BJ (cell line): ENCODE results near the gene A2ML1. TPM values are rescaled to one million over a fixed set of nuclear protein-coding genes. Genes with fewer than 3 reads are reported as not detected.
A peak's percentile ranks its signal among the peaks of the same experiment; 100 is the strongest.
"Not testable (repeated sequence)": the region's sequence is repeated elsewhere in the genome, so short reads cannot be mapped to it uniquely, and the experiment has no call there.

Experiments used
- CTCF ChIA-PET: fragments of 350-600 bp; formaldehyde crosslinking; extraction: SDS; loops from one replicate; lab custom pipeline; 2021; ENCODE audit warnings: antibody characterized with exemption, inconsistent platforms; lab: Yijun Ruan, JAX
- POLR2A ChIA-PET: fragments of 300-600 bp; sonication (Branson Sonifier 250); formaldehyde crosslinking; extraction: SDS; loops from one replicate; lab custom pipeline; 2021; ENCODE audit warnings: antibody characterized with exemption; lab: Charles Lee
- DNase-seq: peaks from one replicate; pipeline ENCODE4 v3.0.0-alpha.2; 2011; ENCODE audit warnings: low read depth
- H3K27me3 ChIP-seq: 2 replicates; pipeline ENCODE4 v1.6.0; 2011; ENCODE audit warnings: low read length; ENCODE audit not compliant: control insufficient read depth, insufficient read depth
- H3K36me3 ChIP-seq: 2 replicates; pipeline ENCODE4 v1.5.1; 2011; ENCODE audit warnings: low read length; ENCODE audit not compliant: control insufficient read depth, insufficient read depth
- H3K4me3 ChIP-seq: 2 replicates; pipeline ENCODE4 v1.5.1; 2011; ENCODE audit warnings: low read depth, mild to moderate bottlenecking, control low read depth, low read length
- polyA plus RNA-seq: library from polyadenylated mRNA; depleted of rRNA; stranded (reverse); fragments of >200 nt; gene quantifications from 2 replicates; pipeline ENCODE4 v1.2.3, GENCODE V29; 2011
- TF ChIP-seq, protein P1 (sequence below): IDR thresholded peaks from 2 replicates; pipeline ENCODE4 v1.5.1; 2011; ENCODE audit warnings: low read depth, mild to moderate bottlenecking, control low read depth, inconsistent platforms, low read length, moderate library complexity; ENCODE audit not compliant: insufficient read depth

A2ML1 gene
- polyA plus RNA-seq, 1 experiment = not detected

DNA sequence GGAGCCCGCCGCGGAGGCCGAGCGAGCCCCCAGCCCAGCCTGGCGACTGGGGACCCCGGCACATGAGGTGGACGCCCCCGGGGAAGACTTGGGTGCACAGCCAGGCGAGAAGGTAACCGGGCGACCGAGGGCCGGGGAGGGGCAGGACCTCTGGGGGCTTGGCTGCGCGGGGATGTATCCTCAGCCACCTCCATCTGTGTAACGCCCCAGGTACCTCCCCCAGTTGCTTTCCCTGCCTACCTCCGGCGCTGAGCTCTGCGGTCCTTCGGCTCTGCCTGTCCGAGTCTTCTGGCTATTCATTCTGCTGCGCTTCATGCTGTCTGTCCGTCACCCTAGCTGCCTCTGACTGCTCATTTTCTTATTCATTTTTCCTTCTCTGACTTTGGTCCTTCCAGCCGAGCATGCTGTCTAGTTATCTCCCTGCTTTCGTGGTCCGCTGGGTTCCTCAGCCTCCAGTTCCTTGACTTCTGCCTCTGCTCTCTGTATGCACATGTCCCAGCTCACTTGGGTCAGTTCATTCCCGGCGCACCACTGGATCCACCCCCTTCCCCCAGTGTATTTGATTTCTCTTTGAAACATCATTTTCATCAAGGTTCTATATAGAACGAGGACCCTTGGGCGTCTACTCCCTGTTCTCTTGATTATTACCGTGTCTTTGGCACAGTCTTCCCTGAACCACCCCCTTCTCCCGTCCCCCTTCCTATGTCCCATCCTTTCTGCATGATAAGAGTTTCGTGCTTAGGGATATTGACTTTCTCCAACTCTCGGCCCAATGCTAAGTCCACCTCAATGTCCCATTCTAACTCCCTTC lies 92.5 kb downstream of the A2ML1 start:
- no peak for DNase-seq
- TF ChIP-seq, protein P1, sequence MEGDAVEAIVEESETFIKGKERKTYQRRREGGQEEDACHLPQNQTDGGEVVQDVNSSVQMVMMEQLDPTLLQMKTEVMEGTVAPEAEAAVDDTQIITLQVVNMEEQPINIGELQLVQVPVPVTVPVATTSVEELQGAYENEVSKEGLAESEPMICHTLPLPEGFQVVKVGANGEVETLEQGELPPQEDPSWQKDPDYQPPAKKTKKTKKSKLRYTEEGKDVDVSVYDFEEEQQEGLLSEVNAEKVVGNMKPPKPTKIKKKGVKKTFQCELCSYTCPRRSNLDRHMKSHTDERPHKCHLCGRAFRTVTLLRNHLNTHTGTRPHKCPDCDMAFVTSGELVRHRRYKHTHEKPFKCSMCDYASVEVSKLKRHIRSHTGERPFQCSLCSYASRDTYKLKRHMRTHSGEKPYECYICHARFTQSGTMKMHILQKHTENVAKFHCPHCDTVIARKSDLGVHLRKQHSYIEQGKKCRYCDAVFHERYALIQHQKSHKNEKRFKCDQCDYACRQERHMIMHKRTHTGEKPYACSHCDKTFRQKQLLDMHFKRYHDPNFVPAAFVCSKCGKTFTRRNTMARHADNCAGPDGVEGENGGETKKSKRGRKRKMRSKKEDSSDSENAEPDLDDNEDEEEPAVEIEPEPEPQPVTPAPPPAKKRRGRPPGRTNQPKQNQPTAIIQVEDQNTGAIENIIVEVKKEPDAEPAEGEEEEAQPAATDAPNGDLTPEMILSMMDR = no peak
- H3K27me3 ChIP-seq = no peaks in the 10 kb centered on the region
- H3K36me3 ChIP-seq = no peaks in the 10 kb centered on the region
- H3K4me3 ChIP-seq = peak overlapping the region; percentile 88
- POLR2A ChIA-PET = interaction anchor here (0.5 kb wide), 1 partner anchor 252 kb away, joined by 3 read pairs; the partner anchor contains the start of gene MFAP5
- CTCF ChIA-PET = interaction anchor here (0.7 to 1.7 kb wide), 3 partner anchors 20 to 27 kb away, joined by 3 to 5 read pairs (median 3); no protein-coding TSS in a partner anchor

DNA sequence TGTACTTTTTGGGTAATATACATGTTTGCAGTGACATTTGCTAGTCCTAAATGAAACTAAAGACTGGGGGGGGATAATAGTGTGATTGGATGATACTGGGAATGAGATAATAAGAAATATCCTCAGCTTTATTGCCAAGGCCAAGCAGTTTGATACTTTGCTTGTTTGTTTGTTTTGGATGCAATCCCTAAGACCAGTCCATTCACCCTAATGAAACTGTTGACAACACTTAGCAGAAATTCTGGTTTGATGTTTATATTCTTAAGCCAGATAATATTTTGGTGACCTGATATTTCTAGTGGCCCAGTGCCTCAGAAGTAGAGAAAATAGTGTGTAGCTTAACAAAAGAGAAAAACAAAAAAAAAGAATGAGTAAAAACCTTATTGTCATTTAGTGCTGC lies 93.7 kb downstream of the A2ML1 start:
- no peak for DNase-seq
- H3K4me3 ChIP-seq = no peak overlapping the region
- ChIA-PET POLR2A (interaction anchor here (0.6 kb wide), 1 partner anchor 139 kb away, joined by 4 read pairs; no protein-coding TSS in a partner anchor), CTCF (interaction anchor here (1.2 kb wide), 1 partner anchor 11 kb away, joined by 5 read pairs; no protein-coding TSS in a partner anchor)
- H3K27me3 ChIP-seq = no peaks in the 10 kb centered on the region
- no peaks in the 10 kb centered on the region; the same call in 1 of the 2 replicates for H3K36me3 ChIP-seq
- TF ChIP-seq, protein P1 = no peak

DNA sequence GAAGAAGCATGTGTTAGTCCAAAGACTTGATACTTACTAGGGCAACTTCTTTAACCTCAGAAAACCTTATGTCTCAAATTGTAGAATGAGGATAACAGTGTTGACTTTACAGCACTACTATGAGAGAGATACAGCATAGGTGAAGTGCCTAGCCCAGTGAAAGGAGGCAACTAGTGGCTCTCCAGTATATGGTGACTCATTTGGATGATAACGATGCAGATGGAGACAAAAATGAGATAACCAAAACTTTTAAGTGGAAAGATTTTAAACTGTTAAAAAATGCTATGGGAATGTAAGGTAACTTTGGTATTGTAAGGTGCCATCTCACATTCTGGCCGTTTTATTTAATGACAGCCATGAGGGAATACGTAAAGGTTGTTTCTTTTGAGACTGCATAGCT lies 94.6 kb downstream of the A2ML1 start:
- TF ChIP-seq, protein P1 = no peak
- DNase-seq = no peak
- ChIA-PET CTCF (interaction anchor here (1.2 kb wide), 1 partner anchor 10 kb away, joined by 5 read pairs; no protein-coding TSS in a partner anchor), POLR2A (no interaction called here)
- Histone ChIP-seq H3K36me3 (peaks cover 3% of the 10 kb centered on the region; the same call in 1 of the 2 replicates), H3K27me3 (no peaks in the 10 kb centered on the region), H3K4me3 (no peak overlapping the region)

DNA sequence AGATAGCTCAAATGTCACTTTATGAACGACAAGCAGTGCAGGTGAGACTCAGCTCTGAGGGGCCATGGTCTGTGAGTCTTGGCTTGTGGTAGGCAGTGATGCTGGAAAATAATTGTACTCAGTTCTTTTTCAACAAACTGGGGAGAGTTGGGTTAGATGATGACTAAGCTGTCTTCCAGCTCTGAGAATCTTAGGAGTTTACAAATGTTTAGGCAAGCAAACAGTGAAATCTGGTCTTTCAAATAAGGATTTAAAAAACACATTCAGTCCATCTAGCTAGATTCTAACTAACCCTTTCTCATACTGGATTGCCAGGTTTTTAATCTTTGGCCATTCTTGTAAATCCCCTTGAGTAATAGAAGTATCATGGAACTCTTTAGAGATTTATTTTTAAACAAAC lies 95.3 kb downstream of the A2ML1 start:
- DNase-seq = no peak
- POLR2A ChIA-PET = no interaction called here
- CTCF ChIA-PET = interaction anchor here (1.1 kb wide), 1 partner anchor 19 kb away, joined by 5 read pairs; no protein-coding TSS in a partner anchor

DNA sequence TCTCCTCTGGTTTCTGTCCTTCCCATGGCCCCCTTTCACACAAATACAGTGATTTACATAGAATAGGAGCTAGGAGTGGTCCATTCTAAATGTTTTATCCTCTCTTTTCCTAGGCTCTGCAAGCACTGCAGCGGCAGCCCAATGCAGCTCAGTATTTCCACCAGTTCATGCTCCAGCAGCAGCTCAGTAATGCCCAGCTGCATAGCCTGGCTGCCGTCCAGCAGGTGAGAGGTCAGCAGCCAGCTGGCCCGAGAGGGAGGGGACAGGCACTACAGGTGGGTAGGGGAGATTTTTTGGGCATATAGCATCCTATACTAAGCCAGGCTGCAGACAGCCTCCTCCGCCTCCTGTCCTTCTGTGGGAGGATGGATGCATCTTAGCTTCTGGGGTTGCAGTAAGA lies 97.2 kb downstream of the A2ML1 start:
- not testable (repeated sequence) for H3K27me3 ChIP-seq
- CTCF ChIA-PET = interaction anchor here (0.6 kb wide), 1 partner anchor 32 kb away, joined by 3 read pairs; no protein-coding TSS in a partner anchor

More for the DNA sequence above, 95.3 kb downstream of the A2ML1 start:
- Histone ChIP-seq H3K4me3 (no peak overlapping the region), H3K27me3 (no peaks in the 10 kb centered on the region), H3K36me3 (peaks cover 6% of the 10 kb centered on the region; the same call in 1 of the 2 replicates)
- TF ChIP-seq, protein P1 = no peak

More for the DNA sequence above, 97.2 kb downstream of the A2ML1 start:
- H3K4me3 ChIP-seq, H3K36me3 ChIP-seq, POLR2A ChIA-PET, DNase-seq: not testable (repeated sequence)
